DMS53 treated with DMSO at 0.1 percent for 48 hours (cell line): Measurements from ENCODE around the gene SLC44A4.
"Not testable (repeated sequence)": the region's sequence is repeated elsewhere in the genome, so short reads cannot be mapped to it uniquely, and the experiment has no call there.

Experiments used
- DNase-seq: peaks from one replicate; lab custom pipeline; 2025; ENCODE audit not compliant: unreplicated experiment; lab: John Stamatoyannopoulos, UW

SLC44A4 gene

DNA sequence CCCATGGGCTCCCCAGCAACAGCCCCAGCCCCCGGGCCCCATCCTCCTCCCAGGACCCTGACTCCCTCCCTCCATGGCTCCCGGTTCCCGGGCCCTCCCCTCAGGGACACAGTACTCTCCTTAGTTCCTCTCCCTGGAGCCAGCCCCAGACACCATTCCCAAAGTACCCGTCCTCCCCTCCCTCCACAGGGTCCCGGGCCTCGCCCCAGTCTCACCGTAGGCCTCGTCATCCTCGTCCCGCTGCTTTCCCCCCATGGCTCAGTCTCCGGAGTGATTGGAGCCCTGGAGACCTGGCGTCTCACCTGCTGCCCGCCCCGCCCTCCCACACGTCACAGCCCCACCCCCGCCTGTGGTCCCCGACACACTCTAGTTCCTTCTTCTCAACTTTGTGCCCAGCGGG lies at the start of gene SLC44A4:
TSS of gene SLC44A4 (minus strand) at position 272 of the 400 bp plus-strand sequence. CDS start at position 255, 17 bp downstream.
- DNase-seq: no peak

DNA sequence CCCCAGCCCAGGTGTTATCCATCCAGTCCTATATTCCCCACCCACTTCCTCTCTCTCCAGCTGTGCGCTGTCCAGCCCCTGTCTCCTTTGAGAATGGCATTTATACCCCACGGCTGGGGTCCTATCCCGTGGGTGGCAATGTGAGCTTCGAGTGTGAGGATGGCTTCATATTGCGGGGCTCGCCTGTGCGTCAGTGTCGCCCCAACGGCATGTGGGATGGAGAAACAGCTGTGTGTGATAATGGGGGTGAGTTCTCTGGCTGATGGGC lies 49.8 kb upstream of the SLC44A4 start:
- no peak for DNase-seq

- DNase-seq: no peak
Measured at GRCh38 chr6:31927863-31928671, 49.3 kb upstream of the SLC44A4 start.

- no peak for DNase-seq
Measured at GRCh38 chr6:31927242-31927862, 48.6 kb upstream of the SLC44A4 start, which contains the start of gene C2. TSS of gene C2 (plus strand) at chr6:31927717. CDS start at chr6:31927753, 36 bp downstream.

GRCh38 chr6:31922942-31923341 lies 44.1 kb upstream of the SLC44A4 start:
- DNase-seq: no peak

DNA sequence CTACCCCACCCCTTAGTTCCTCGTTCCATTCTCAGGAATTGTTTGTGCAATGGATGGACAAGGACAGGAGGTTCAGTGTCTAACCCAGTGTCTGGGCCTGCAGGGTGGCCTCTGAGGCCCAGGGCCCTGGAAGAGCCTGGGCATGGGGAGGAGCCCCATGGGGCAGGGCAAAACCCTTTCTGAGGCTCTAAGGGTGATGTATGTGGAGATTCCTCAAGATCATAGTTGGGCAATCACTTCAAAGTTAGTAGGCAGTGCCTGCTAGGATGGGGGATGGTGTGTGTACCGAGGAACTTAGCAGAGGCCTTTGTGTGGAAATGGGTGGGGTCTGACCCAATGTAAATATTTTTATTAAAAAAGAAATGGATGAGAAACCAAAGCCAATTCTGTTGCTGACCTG lies 42.0 kb upstream of the SLC44A4 start:
- no peak for DNase-seq

DNA sequence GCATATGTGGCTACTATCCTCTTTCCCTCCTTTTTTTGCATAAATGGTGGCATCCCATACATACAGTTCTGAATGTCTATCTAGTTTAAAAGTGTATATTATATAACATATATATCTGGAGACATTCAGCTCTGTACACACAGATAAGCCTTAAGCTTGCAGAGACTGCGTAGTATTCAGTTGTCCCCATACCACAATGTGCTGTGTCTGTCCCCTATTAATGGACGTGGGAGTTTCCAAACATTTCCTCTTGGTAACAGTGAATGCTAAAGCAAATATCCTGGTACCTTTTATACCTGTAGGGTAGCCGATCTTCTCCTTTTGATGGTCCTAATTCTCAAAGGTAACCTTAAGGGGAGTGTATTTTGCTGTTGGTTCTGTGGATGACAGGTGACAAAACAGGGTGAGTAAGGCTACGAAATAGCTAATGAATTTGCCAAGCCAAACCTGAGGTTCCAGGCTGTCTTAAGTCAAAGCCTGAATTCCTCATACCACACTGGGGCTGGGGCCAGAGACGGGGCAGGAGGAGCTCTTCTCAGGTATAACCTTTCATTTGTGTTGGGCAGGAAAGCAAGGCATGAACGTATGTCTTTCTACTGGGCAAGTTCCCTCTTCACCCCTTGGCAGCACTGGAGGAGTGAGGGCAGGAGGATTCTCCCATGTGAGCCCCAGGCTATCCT lies 41.0 kb upstream of the SLC44A4 start:
- no peak for DNase-seq

DNA sequence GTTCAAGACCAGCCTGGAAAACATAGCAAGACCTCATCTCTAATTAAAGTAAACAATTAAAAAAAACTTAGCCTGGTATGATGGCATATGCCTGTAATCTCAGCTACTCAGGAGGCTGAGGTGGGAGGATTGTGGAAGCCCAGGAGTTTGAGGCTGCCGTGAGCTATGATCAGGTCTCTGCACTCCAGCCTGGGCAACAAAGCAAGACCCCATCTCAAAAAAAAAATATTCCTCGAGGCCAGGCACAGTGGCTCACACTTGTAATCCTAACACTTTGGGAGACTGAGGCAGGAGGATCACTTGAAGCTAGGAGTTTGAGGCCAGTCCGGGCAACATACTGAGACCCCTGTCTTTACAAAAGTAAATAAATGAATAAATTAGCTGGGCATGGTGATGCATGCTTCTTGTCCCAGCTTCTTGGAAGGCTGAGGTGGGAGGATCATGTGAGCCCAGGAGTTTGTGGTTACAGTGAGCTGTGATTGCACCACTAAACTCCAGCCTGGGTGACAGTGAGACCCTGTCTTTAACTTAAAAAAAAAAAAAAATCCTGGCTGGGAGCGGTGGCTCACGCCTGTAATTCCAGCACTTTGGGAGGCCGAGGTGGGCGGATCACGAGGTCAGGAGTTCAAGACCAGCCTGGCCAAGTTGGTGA lies 39.4 kb upstream of the SLC44A4 start:
- DNase-seq: no peak

GRCh38 chr6:31915756-31916155 lies 37.0 kb upstream of the SLC44A4 start:
- no peak for DNase-seq

DNA sequence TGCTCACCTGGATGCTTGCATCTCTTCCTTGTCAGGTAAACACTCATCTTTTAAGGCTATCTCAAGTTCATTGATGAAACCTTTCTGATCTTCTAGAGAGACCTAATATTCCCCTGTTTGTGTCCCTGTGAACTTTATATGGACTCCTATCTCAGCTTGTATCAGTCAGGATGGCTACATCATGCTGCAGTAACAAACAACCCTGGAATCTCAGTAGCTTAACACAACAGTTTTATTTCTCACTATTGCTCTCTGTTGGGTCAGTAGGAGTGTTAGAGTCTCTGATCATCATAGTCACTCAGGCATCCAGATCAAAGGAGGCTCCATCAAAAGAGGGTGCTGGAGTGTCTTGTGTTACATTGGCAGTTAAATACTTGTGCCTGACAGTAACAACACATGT lies 36.6 kb upstream of the SLC44A4 start:
- DNase-seq: no peak

- DNase-seq: no peak
Measured at GRCh38 chr6:31911826-31912585, 33.2 kb upstream of the SLC44A4 start.

DNA sequence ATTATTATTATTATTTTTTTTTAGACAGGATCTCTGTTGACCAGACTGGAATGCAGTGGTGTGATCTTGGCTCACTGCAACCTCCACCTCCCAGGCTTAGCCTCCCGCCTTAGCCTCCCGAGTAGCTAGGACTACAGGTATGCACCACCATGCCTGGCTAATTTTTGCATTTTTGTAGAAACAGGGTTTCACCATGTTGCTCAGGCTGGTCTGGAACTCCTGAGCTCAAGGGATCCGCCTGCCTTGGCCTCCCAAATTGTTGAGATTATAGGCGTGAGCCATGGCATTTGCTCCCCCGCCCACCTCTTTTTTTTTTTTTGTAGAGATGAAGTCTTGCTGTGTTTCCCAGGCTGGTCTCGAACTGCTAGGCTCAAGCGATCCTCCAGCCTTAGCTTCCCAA lies 30.5 kb upstream of the SLC44A4 start:
- DNase-seq: not testable (repeated sequence)

GRCh38 chr6:31908791-31909190 lies 30.0 kb upstream of the SLC44A4 start:
- DNase-seq: peak; percentile 10

GRCh38 chr6:31908255-31908654 lies 29.5 kb upstream of the SLC44A4 start:
- not testable (repeated sequence) for DNase-seq

DNA sequence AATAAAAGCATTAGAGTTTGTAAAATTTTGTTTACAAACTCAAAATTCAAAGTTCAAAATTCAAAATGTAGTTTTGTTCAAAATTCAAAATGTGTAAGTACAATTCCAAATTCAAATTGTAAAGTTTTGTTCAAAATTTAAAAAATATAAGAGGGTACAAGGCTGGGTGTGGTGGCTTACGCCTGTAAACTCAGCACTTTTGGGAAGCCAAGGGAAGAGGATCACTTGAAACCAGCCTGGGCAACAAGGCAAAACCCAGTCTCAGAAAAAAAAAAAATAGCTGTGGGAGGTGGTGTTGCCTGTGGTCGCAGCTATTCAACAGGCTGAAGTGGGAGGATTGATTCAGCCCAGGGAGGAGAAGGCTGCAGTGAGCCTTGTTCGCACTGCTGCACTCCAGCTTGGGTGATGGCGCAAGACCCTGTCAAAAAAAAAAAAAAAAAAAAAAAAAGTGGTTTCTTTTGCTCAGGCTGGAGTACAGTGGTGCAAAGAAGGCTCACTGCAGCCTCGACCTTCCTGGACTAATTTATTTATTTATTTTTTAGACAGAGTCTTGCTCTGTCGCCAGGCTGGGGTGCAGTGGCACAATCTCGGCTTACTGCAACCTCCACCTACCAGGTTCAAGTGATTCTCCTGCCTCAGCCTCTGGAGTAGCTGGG lies 28.5 kb upstream of the SLC44A4 start:
- DNase-seq: no peak

GRCh38 chr6:31906727-31907126 lies 27.9 kb upstream of the SLC44A4 start:
- DNase-seq: not testable (repeated sequence)

GRCh38 chr6:31906122-31906521 lies 27.3 kb upstream of the SLC44A4 start:
- DNase-seq: no peak

GRCh38 chr6:31905041-31905440 lies 26.2 kb upstream of the SLC44A4 start:
- DNase-seq: no peak

DNA sequence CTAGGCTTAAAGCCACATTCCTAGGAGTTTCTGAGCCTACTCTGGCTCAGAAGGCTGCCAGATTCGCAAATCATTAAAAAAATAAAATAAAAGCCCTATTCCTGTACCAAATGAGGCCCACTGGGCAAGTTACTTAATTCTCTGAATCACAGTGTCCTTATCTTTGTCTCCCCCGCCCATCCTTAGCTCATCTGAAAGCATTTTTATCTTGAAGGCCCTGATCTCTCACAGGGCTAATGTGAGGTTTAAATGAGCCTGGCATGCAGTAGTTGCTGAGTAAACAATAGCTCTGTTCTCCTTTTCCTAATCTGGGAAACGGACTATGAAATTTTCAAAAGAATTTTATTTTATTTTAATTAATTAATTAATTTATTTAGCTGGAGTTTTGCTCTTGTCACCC lies 25.2 kb upstream of the SLC44A4 start:
- DNase-seq: no peak

DNA sequence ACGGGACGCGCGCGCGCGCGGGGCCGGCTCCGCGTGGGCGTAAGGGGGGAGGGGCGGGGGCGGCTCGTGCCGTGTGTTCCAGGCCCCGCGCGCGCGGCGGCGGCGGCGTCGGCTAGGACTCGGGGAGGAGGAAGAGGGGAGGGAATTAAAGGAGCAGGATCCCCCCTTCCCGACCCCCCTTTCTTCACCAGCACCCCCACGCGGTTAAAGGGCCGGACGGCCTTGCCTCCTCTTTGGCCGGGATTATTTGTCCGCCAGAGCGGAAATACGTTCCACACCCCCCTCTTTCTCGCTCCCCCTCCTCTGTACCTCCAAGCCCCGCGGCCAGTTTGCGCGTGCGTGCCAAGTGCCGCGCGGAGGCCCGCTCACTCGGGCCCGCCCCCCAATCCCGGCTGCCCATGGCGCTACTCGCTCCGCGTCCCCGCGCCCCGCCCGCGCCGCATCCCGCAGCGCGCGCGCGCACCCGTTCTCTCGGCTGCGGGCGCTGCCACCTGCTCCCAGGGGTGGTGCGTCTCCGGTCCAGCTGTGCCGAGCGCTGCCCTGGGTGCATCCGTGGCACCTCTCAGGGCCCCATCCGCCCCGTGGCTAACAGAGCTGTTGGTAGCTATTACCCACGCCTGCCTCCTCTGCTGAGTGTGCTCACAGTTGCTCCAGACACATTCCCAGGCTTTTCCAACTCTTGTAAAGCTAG lies 23.3 kb upstream of the SLC44A4 start, which contains the start of gene ZBTB12:
TSS of gene ZBTB12 (minus strand) at position 134 of the 691 bp plus-strand sequence. CDS start 781 bp downstream, outside the sequence.
- DNase-seq: peak; percentile 86
